Measurements from ENCODE around the gene FRMPD4. TPM values are rescaled to one million over a fixed set of nuclear protein-coding genes. Genes with fewer than 3 reads are reported as not detected.

Gene FRMPD4
- total RNA-seq, 2 donors from 2014 or later = not detected

DNA sequence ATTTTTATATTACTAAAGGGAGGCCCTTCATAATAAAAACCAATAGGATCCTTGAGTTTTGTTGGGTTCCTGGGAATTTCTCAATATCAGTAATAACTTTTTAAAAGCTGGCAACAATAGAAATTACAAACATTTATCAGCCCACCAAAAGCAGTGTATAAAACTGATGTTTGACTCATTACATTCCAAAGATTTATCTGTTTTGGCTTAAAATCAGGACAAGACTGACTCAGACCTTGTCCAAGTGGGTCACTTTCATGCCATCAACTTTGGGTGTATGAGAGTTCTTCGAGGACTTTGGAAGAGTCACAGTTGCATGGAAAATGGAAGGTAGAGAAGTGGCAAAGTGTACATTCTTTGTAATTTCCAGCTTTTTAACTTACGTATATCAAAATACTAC, 102.8 kb downstream of the FRMPD4 start:
- Mint-ChIP-seq H3K36me3 (no peaks in the 10 kb centered on the region), H3K9me3 (no peaks in the 10 kb centered on the region), H3K27ac (no peak overlapping the region)
- ATAC-seq (no peak), DNase-seq (ENCODE audit: low spot score in 2 of 2) (no peak)

DNA sequence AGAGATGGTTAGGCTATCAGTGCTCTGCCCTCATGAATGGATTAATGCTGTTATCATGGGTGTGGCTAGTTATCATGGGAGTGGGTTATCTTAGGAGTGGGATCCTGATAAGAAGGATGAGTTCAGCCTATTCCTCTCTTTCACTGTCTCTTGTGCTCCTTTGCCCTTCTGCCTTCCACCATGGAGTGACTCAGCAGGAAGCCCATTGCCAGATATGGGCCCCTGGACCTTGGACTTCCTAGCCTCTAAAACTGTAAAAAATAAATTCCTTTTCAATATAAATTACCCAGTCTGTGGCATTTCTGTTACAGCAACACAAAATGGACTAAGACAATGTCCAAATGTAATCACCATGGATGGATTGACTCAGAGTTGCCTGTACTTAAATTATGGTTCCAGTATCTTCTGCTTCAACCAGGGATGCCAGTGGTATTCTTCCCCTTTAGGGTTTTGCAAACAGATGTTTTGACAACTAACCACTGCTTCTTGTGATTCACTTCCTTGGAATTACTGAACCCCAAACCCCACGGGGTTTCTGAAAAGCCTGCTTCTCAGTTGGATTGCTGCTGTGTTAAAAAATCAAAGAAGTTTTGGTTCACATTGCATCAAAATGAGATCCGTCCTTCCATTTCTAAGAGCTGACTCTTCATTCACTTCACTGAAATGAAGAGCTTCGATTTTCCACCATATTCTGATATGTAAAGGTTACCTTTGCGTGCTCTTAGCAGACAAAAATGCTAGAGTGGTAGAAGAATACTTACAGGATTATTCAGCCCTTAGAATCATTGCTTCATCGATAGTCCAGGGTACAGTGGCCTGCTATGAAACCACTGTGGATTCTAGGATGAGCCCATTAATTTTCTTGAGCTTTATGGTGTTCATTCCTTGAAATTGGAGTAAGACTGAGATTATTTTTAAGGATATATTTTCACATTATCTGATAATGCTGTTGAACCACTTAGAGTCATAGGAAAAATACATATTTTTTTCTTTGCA, 107.7 kb downstream of the FRMPD4 start:
- no peak for ATAC-seq
- Mint-ChIP-seq H3K36me3 (no peaks in the 10 kb centered on the region), H3K9me3 (no peaks in the 10 kb centered on the region), H3K27ac (no peak overlapping the region)
- no peak for DNase-seq (ENCODE audit: low spot score in 2 of 2)

DNA sequence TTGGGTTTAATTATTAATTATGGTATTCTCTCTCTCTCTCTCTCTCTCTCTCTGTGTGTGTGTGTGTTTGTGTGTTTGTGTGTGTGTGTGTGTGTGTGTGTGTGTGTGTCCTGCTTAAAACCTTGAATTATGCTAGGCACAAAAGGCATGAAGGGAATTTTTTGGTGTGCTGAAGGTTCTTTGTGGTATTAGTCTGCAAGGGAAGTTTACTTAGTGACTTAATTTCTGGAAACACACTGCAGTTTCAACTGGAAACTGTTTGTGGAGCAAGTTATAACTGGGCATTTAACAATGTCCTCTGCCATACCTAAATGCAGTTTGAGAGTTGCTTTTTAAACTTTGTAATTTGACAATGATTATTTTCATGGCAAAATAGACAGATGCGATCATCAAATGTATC, 111.7 kb downstream of the FRMPD4 start:
- no peaks in the 10 kb centered on the region for H3K9me3 Mint-ChIP-seq
- H3K36me3 Mint-ChIP-seq = no peaks in the 10 kb centered on the region
- ATAC-seq = no peak
- no peak overlapping the region for H3K27ac Mint-ChIP-seq
- no peak for DNase-seq (ENCODE audit: low spot score in 2 of 2)

DNA sequence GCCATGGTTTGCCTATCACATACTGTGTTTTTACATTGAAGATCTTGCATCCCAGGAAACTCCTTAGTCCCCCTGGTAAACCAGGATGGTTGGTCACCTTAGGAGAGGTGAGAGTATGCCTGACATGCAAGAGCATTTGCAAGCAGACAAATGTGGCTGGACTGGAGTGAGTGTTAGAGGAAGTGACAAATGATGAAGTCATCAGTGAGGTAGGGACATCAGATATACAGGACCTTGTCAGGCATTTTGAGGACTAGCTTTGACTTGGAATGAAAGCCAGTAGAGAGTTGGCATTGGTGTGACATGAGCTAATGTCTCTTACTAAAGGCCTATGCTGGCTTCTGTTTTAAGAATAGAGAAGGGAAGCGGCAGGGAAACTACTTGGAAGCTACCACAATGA, 124.9 kb downstream of the FRMPD4 start:
- no peaks in the 10 kb centered on the region for H3K36me3 Mint-ChIP-seq
- ATAC-seq = no peak
- DNase-seq (ENCODE audit: low spot score in 2 of 2) = no peak
- H3K9me3 Mint-ChIP-seq = no peaks in the 10 kb centered on the region
- H3K27ac Mint-ChIP-seq = no peak overlapping the region

DNA sequence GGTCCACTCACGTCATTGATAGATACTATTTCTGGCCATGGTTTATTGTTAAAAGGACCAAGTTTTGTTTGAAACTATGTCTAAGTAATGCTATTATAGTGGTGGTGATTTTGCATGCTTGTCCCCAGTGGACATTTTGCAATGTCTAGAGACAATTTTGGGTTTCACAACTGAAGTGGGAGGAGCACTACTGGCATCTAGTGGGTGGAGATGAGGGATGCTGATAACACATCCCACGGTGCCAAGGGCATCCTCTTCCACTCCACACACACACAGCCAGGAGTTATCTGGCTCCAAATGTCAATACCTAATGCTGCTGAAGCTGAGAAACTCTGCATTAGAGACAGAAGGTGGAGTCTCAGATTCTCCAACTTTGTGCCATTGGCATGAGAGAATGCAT, 131.2 kb downstream of the FRMPD4 start:
- no peak overlapping the region for H3K27ac Mint-ChIP-seq
- no peaks in the 10 kb centered on the region for H3K36me3 Mint-ChIP-seq
- DNase-seq (ENCODE audit: low spot score in 2 of 2) = no peak
- no peak for ATAC-seq
- H3K9me3 Mint-ChIP-seq = no peaks in the 10 kb centered on the region

DNA sequence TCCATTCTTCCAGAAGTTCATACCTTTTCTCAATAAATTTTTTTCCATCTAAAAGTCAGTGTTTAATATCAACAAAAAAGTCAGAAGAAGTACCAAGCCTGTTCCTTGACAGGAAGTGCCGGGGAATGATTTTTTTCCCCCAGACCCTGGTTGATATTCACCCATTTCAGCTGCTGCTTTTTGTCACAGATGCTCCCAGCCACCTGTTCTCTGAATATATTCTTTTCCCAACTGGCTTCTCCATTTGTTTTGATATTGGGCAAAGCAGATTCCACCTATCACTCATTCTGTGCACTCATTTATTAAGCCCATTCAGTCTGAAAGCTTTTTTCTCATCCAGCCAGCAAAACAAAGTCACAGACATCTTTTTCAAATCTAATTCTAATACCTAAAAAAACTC, 139.9 kb downstream of the FRMPD4 start:
- no peak for ATAC-seq
- DNase-seq (ENCODE audit: low spot score in 2 of 2) = no peak
- Mint-ChIP-seq H3K36me3 (no peaks in the 10 kb centered on the region), H3K9me3 (no peaks in the 10 kb centered on the region), H3K27ac (no peak overlapping the region)

DNA sequence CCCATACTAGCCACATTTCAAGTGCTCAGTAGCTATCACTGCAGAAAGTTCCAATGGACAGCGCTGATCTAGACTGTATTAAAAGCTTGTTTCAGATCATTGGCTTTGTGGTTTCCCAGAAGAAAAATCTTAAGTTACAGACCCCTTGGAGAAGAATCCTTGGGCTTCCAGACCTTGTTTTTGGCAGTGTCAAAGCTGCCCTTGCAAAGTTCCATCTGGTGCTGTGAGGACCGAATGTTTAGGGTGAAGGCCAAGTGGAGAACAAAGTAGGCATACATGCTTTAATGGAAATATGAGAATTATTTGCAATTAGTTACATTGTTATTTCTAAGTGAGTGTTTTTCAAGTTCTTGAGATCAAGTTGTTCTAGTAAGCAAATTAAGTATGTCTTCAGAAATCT, 144.7 kb downstream of the FRMPD4 start:
- Mint-ChIP-seq H3K36me3 (no peaks in the 10 kb centered on the region), H3K9me3 (no peaks in the 10 kb centered on the region), H3K27ac (no peak overlapping the region)
- DNase-seq (ENCODE audit: low spot score in 2 of 2) = no peak
- ATAC-seq = no peak

DNA sequence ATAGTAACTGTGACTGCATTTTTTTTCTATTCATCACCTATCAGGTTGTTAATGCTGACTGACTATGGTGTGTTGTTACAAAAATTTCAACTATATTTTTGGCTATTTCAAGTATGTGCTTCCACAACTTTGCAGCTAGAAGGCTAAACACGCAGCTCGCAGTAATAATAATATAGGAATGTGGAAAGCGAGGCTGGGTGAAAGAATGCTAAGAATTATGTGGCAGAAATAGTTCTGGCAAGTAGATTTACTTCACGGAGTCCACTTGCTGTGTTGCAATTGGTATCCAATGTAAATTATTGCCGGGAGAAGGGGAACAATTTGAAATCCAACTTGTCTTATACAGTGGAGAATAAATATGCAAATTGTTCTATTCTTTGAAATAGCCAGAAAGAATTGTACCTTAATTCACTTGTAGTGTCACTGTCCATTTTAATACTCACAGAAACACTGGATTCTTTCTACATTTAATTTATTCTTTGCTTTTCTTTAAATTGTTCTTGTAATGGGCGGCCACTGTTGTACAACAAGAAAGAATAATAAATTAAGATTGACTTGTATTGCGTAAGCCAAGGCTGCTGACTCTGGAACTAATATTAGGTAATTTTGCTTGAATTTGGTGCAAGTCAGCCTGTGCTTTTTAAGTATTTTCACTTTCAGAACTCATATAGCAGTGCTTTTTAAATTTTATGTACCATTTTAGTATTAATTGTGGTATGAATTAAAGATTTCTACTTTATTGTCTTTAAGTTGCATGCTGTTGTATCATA, 154.9 kb downstream of the FRMPD4 start:
- ATAC-seq = no peak
- no peak overlapping the region for H3K27ac Mint-ChIP-seq
- no peaks in the 10 kb centered on the region for H3K36me3 Mint-ChIP-seq

DNA sequence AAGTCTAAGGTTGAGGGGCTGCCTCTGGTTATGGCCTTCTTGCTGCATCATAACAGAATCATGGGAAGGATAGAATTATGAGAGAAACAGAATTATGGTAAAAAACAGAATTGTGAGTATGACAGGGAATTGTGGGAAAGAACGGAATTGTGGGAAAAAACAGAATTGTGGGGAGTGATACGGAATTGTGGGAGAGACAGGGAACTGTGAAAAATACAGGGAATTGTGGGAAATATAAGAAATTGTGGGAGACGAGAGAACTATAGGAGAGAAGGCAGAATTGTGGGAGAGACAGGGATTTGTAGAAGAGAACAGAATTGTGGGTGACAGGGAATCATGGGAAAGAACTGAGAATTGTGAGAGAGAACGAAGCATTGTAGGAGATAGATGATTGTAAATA, 159.1 kb downstream of the FRMPD4 start:
- no peak for DNase-seq (ENCODE audit: low spot score in 2 of 2)
- Mint-ChIP-seq H3K27ac (no peak overlapping the region), H3K9me3 (no peaks in the 10 kb centered on the region), H3K36me3 (no peaks in the 10 kb centered on the region)
- ATAC-seq = no peak

More for the DNA sequence above, 154.9 kb downstream of the FRMPD4 start:
- no peak for DNase-seq (ENCODE audit: low spot score in 2 of 2)
- no peaks in the 10 kb centered on the region for H3K9me3 Mint-ChIP-seq

DNA sequence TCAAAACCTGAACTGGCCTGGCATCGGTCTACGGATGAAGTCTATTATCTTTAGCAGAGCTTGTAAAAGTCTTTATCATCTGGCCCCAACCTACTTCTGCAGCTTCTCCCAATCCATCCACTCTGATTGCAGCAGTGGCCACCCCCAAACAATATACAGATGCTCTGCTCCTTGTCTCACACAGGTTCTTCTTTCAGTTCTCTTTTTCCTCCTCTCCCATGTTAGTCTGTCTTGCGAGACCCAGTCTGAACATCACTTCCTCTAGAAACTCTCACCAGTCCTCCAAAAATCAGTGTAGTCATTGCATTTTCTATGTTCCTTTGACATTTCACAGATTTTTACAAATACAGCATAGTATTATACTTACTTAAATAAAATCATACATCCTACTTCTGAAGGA, 163.0 kb downstream of the FRMPD4 start:
- DNase-seq (ENCODE audit: low spot score in 2 of 2) (no peak), ATAC-seq (no peak)
- no peaks in the 10 kb centered on the region for H3K9me3 Mint-ChIP-seq
- no peak overlapping the region for H3K27ac Mint-ChIP-seq
- H3K36me3 Mint-ChIP-seq = no peaks in the 10 kb centered on the region

DNA sequence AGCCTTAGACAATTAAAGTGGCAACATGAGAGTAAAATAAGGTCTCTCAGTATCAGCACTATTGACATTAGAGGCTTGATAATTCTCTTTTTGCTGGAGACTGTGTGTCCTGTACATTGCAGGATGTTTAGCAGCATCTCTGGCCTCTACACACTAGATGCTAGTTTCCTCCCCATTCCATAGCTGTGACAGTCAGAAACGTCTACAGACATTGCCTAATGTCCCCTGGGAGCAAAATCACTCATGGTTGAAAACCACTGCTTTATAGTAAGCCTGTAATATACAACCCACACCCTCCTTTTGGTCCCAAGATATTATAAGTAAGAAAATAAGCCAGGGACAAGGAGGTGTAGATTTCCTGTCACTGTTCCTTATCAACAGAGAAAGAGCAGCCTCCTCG, 166.0 kb downstream of the FRMPD4 start:
- ATAC-seq (no peak), DNase-seq (ENCODE audit: low spot score in 2 of 2) (no peak)
- Mint-ChIP-seq H3K36me3 (no peaks in the 10 kb centered on the region), H3K27ac (no peak overlapping the region), H3K9me3 (no peaks in the 10 kb centered on the region)

DNA sequence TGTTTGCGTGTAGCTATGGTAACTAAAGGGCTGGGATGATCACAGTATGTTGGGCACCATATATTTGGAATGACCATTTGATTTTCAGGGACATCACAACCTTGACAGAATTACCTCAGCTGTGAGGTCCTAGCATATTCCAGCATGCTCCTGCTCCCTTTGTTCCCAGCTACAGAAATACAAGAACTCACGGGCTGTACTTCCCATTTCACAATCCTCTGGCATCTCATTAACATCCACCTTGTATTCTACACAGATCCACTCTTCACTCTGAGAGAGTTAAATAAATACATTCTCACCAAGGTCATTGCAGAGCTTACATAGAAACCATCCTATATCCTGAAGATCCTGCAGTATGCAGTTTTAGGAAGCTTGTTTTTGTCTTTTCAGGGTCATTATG, 169.7 kb downstream of the FRMPD4 start:
- H3K9me3 Mint-ChIP-seq = peaks cover 0 to 4% of the 10 kb centered on the region in 2 donors
- no peak for ATAC-seq
- peaks cover 0 to 6% of the 10 kb centered on the region in 2 donors for H3K36me3 Mint-ChIP-seq
- no peak overlapping the region for H3K27ac Mint-ChIP-seq
- DNase-seq (ENCODE audit: low spot score in 2 of 2) = no peak

DNA sequence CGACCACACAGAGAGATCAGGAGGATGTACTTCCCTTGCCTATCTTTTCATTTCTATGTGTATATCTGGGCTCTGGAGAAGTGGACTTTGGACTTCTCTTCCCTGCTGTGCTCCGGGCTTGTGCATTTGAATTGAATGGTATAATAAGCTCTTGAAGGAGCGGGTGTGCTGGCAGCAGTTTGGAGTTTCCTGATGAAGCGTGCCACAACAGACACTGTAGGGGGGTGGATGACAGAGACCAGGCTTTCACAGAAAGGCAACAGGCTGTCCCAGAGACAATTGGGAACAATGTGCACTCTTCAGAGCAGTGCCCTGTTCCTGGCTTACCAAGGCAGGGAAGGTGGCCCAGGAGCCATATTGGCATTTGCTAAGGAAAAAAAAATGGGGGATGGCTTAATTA, 170.1 kb downstream of the FRMPD4 start:
- ATAC-seq = no peak
- no peak for DNase-seq (ENCODE audit: low spot score in 2 of 2)
- Mint-ChIP-seq H3K36me3 (peaks cover 0 to 7% of the 10 kb centered on the region in 2 donors), H3K27ac (no peak overlapping the region), H3K9me3 (peaks cover 0 to 5% of the 10 kb centered on the region in 2 donors)

DNA sequence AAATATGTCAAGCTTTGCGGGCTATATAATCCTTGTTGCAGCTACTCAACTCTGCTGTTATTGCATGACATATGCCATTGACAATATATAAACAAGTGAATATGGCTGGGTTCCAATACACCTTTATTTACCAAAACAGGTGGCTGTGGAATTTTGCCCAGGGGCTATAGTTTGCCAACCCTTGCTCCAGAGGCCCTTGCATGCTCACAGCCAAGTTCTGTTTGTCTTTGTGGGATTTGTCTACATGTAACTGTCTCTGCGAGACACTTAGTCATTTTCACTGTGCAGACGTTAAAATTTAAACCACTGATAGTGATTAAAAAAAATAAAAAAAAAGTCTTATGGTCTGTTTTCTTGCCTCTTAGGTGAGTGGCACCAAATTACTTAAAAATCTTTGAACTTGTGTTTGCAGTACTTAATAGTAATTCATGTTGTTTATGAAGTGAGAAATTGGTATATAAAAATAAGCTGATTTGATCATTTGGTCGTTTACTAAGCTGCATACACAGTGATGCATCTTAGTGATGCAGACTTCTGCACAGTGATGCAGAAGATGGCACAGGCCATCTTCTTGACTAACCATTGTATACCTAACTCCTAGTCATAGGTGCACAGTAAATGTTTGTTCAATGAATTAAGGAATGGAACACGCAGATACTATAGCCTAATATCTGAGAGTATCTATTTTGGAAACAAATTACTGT, 170.9 kb downstream of the FRMPD4 start:
- Mint-ChIP-seq H3K27ac (no peak overlapping the region), H3K9me3 (peaks cover 0 to 5% of the 10 kb centered on the region in 2 donors), H3K36me3 (peaks cover 0 to 7% of the 10 kb centered on the region in 2 donors)
- ATAC-seq = no peak
- DNase-seq (ENCODE audit: low spot score in 2 of 2) = no peak

DNA sequence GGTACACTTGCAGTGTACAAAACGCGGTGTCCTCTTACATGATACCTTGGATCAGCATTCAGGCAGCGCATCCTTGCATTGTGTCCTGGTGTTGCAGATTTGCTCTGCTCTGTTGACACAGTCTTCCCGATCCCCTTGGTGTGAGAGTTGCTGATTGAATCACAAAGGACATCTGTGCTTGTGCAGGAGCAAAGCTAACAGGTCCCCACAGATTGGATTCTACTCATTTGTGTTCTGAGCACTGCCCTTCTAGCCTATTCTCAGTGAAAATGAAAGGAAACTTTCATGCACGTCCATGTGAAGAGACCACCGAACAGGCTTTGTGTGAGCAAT, 171.4 kb downstream of the FRMPD4 start:
- DNase-seq (ENCODE audit: low spot score in 2 of 2) (no peak), ATAC-seq (no peak)
- no peak overlapping the region for H3K27ac Mint-ChIP-seq

DNA sequence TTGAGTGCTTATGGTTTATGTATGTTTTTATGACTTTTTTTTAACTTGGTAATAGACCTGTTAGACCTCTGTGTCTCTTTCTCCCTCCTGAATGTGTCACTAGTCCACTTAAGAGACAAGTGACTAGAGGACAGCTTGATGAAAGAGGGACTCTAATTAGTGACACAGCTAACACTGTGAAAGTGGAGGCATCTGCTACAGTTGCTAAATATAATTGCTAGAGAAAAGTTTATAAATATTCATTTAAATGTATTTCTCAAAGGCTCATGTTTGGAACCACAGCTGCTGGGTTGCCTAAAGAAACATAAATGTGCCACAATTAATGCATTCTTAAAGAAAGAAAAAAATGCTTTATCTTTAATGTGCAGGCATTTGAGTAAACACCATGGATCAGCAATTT, 176.4 kb downstream of the FRMPD4 start:
- H3K27ac Mint-ChIP-seq = no peak overlapping the region
- DNase-seq (ENCODE audit: low spot score in 2 of 2) (no peak), ATAC-seq (no peak)
- H3K36me3 Mint-ChIP-seq = peaks cover 0 to 7% of the 10 kb centered on the region in 2 donors
- H3K9me3 Mint-ChIP-seq = peaks cover 0 to 5% of the 10 kb centered on the region in 2 donors

More for the DNA sequence above, 171.4 kb downstream of the FRMPD4 start:
- peaks cover 0 to 5% of the 10 kb centered on the region in 2 donors for H3K9me3 Mint-ChIP-seq
- H3K36me3 Mint-ChIP-seq = peaks cover 0 to 7% of the 10 kb centered on the region in 2 donors

DNA sequence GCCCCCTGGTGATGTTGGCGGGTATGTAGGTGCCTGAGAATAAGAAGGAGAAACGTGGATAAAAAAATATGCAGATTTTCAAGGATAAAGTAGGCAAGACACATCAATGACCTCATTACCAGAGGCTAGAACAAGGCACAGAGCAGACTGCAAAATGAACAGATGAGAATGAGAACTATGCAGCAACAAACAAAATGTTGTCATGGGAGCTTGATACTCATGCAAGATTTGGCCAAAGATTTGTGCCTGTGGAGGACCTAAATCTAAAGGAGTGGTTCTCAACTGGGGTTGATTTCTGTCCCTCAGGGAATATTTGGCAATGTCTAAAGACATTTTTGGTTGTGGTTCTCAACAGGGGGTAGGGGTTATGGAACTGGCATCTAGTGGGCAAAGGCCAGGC, 177.3 kb downstream of the FRMPD4 start:
- Mint-ChIP-seq H3K27ac (no peak overlapping the region), H3K9me3 (peaks cover 0 to 5% of the 10 kb centered on the region in 2 donors), H3K36me3 (peaks cover 0 to 7% of the 10 kb centered on the region in 2 donors)
- DNase-seq (ENCODE audit: low spot score in 2 of 2) (no peak), ATAC-seq (no peak)
